GM12891 (cell line): ENCODE data around the gene ASB4.

ENCODE experiments used
- POLR2A ChIP-seq: IDR thresholded peaks from 2 replicates; pipeline ENCODE4 v1.6.1; 2011; ENCODE audit warnings: low read depth, low read length, control low read depth
- POLR2AphosphoS5 ChIP-seq: IDR thresholded peaks from 2 replicates; pipeline ENCODE4 v1.6.1; 2011; ENCODE audit warnings: low read depth, low read length, control low read depth
- SPI1 ChIP-seq: IDR thresholded peaks from 2 replicates; pipeline ENCODE4 v1.6.1; 2011; ENCODE audit warnings: low read depth, low read length, control low read depth
- TAF1 ChIP-seq: IDR thresholded peaks from 2 replicates; pipeline ENCODE4 v1.6.1; 2011; ENCODE audit warnings: low read depth, low read length, control low read depth

- TF ChIP-seq POLR2AphosphoS5 (no peak), POLR2A (no peak), TAF1 (no peak), SPI1 (no peak)
Observed at GRCh38 chr7:95526128-95526738, 40.5 kb downstream of the ASB4 start.
